ENCODE measurements around the gene FZD4. TPM values are rescaled to one million over a fixed set of nuclear protein-coding genes. Genes with fewer than 3 reads are reported as not detected.

Gene FZD4
- total RNA-seq, 2 donors from 2014 or later = 4.7 to 9.0 TPM

Other genes starting within 250 kb of the FZD4 start
- 100 to 1,000 TPM in 1 of 2 donors, 10 to 100 TPM in 1; 54.3 to 124 TPM for gene PRSS23, start 154.9 kb downstream of the FZD4 start, total RNA-seq
- gene TMEM135, start 82.5 kb upstream of the FZD4 start, total RNA-seq = 10 to 100 TPM; 37.2 to 38.8 TPM

Measured in left colon (tissue), 2 donors.